Measurements from ENCODE around the gene TTC34.
"Not testable (repeated sequence)": the region's sequence is repeated elsewhere in the genome, so short reads cannot be mapped to it uniquely, and the experiment has no call there.

Gene TTC34

GRCh38 chr1:2810899-2811532, 9.5 kb upstream of the TTC34 start:
- no peak for DNase-seq

GRCh38 chr1:2810281-2810680, 8.8 kb upstream of the TTC34 start:
- no peak for DNase-seq

DNA sequence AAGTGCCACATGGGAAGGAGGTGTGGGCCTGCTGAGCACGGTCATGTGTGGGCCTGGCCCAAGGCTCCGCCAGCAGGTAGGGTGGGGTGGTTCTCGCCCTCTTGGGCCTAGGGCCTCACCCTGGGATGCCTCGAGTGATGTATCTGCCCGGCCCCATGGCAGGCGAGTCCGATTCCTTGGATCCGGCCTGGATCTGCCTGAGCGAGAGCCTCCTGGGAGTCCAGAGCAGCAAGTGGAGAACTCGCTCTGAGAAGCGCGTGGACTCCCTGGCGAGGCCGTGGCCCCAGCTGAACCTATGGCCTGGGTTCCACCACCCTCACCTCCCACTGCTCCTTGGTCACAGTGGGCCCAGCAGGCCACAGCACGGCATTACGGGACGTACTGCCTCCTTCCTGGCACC, 8.2 kb upstream of the TTC34 start:
- DNase-seq: no peak

DNA sequence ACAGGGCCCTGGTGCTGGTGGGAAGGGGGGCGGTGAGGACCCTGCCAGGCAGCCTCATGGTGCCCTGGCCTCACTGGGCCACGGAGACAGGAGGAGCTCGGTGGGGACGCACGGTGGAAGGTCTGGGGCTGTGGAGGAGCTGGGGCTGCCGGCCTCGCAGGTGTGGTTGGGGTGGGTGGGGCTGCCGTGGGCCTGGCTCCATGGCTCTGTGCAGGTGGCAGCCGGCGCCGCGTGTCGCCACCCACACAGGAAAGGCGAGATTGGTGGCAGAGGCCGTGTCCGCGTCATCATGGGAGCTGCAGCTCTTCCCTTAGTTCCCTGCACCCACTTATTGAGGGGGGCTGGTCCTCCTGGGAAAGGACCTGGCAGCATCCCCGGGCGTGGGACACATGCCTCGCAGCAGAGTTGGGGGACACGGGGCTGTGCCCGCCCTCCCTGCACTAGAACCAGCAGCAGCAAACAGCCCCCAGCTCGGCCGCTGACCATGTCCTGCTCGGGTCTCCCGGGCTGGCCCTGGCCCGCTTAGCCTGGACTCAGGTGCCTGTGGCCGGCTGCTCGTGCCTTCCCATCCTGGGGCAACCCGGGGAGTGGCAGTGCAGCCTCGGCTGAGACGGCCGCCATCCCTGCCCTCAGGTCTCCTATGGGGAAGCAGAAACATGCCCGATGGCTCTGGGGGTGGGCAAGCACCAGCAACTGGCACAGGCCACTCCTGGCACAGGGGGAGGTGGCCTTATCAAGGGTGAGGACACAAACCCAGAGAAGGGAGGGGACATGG, 7.5 kb upstream of the TTC34 start:
- DNase-seq: no peak

DNA sequence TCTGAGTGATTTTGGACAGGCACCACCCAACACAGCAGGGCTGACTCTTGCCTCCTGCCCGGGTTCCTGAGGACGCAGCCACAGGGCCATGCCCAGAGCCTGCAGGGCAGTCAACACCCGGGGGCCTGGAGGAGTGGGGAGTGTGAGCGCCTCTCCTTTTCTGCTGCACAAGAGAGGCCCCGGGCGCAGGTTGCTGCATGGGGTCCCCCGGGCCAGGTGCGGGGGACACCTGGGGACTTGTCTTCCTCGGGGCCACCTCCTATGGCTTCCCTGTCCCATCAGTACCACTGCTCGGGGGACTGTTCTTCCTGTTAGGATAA, 6.9 kb upstream of the TTC34 start:
- no peak for DNase-seq

GRCh38 chr1:2807678-2808385, 6.3 kb upstream of the TTC34 start:
- no peak for DNase-seq

- no peak for DNase-seq
Observed at GRCh38 chr1:2807036-2807435, 5.5 kb upstream of the TTC34 start.

- no peak for DNase-seq
Observed at GRCh38 chr1:2806591-2806990, 5.1 kb upstream of the TTC34 start.

DNA sequence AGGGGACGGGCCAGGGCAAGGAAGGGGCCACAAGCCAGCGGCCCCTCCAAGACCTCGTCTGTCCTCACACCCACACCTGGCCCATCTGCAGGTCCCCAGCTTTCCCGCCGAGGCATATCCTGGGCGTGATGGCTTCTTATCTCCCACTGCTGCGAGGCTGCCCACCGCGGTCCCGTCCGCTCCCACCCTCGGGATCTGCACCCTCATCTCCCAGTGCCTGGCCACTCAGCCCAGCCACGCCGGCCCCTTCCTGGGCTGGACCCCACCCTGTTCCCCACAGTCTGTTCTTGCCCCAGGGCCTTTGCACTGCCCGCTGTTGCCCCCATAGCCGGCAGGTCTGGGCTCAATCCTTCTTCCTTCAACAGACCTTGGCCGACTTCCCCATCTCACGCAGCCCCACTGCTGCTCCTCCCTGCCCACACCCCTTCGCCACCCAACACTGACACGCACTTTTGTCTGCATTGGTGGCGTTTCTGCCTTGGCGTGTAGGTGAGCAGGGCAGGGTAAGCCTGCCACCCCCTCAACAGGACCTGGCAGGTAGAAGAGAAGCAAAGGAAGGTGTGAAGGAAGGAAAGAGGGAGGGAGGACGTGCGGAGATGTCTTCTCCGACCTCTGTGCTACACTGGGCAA, 4.4 kb upstream of the TTC34 start:
- DNase-seq: no peak

- no peak for DNase-seq
Observed at GRCh38 chr1:2804628-2805351, 3.3 kb upstream of the TTC34 start.

GRCh38 chr1:2803931-2804627, 2.6 kb upstream of the TTC34 start:
- DNase-seq: no peak

DNA sequence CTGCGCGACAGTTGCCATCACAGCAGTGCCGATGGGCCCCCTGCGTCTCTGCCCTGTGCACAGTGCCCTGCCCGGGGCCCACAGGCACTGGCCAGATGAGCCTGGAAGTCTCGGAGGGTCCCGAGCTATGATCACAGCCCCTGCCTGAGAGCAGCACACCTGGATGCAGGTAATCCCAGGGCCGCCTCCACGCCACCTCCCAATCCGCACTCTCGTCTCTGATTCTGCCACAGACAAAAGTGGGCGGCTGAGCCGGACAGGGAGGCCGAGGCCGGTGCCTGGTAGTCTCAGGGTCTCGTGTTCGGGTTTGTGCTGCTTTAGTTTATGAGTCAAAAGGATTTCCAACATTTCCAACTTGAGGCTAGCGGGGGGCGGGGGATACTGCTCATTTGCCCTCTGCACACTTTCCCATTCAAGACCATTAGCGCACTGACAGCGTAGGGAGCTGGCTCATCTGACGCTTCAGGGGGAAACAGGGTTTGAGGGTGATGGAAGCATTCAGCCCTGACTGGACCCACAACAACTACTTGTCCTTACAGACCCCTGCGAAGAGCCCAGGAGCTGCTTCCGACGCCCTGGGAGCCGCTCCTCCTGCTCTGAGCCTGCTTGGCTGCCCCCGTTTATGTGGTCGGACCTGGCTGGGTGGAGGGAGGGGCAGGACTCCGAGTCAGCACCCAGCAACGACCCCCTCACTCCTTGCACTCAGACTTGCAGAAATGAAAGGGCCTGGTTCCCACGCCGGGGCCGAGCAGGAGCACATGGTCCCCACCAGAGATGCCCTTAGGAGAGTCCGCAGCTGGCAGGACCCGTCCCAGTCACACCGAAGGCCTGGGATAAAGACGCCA, 1.8 kb upstream of the TTC34 start:
- no peak for DNase-seq

DNA sequence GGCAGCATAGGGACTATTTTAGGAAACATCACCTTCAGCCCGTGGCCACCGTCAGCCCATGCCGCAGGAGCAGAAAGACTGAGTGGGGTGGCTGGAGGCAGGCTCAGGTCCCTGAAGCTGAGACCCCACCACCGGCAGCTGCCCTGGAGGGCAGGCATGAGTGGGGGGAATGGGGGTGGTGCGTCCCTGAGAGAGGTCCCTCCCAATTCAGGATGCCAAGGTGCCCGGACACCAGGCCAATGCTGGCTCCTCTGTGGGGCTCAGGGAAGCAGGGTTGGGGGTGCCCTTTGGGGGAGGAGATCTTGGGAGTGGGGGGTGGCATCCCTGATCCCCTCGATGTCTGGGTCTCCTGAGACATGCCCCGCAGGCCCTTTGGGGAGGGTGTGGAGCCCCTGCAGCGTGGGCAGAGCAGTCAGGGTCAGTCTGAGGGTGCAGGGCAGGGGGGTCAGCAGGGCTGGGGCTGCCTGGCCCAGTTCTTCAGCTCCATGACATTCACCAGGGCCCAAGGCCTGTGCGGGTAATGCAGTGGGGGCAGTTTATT, 998 bp upstream of the TTC34 start:
- no peak for DNase-seq

DNA sequence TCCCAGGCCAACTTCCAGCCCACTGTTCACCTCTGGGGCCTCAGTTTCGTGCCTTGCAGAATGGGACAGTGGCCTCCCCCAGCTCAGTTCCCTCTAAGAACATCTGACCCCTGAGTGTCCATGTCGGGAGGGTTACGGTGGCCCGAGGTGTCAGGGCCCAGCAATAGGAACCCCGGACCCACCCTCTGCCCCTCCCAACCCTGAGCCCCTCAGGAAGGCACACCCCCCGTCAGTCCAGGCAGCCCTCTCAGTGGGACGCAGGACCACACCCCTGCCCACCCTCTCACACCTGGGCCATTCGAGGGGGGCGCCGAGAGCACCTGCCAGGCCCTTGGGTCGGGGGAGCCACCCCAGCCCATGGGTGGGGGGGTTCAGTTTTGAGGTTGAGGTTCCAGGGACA, 447 bp downstream of the TTC34 start:
- no peak for DNase-seq

DNA sequence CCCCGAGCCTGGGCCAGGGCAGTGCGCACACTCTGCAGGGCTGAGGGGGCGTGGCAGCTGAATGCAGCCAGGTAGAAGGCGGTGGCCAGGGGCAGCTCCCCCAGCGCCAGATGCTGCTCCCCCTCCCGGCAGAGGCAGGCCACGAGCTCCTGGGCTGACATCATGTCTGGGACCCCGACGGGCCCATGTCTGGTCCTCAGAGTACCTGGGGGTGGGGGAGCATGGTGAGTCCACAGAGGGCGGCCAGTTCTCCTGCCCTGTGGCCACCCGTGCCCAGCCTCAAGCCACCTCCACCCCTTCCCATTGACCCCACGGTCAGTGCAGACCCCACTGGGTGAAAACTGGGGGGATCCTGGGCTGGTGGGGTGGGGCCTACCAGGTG, 838 bp downstream of the TTC34 start:
- DNase-seq: no peak

- no peak for DNase-seq
Observed at GRCh38 chr1:2799811-2800663, 1.5 kb downstream of the TTC34 start.

DNA sequence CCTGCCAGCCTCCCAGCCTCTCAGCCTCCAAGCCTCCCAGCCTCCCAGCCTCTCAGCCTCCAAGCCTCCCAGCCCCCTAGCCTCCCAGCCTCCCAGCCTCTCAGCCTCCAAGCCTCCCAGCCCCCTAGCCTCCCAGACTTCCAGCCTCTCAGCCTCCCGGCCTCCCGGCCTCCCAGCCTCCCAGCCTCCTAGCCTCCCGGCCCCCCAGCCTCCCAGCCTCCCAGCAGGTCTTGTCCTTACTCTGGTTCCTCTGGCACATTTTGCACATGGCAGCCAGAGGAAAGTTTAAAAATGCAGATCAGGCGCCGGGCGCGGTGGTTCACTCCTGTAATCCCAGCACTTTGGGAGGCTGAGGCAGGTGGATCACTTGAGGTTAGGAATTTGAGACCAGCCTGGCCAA, 2.5 kb downstream of the TTC34 start:
- not testable (repeated sequence) for DNase-seq

DNA sequence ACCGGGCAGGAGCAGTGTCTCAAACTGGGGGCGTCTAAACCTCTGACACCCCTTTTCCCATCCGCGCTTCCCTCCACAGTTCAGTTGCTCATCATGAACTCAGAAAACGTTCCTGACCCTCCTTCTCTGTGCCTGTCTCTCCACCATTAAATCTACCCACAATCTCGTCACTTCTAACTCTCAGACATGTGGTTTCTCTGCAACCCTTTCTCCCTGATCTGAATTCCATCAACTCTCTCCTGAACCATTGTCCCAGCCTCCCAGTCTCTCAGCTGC, 3.8 kb downstream of the TTC34 start:
- DNase-seq: no peak

DNA sequence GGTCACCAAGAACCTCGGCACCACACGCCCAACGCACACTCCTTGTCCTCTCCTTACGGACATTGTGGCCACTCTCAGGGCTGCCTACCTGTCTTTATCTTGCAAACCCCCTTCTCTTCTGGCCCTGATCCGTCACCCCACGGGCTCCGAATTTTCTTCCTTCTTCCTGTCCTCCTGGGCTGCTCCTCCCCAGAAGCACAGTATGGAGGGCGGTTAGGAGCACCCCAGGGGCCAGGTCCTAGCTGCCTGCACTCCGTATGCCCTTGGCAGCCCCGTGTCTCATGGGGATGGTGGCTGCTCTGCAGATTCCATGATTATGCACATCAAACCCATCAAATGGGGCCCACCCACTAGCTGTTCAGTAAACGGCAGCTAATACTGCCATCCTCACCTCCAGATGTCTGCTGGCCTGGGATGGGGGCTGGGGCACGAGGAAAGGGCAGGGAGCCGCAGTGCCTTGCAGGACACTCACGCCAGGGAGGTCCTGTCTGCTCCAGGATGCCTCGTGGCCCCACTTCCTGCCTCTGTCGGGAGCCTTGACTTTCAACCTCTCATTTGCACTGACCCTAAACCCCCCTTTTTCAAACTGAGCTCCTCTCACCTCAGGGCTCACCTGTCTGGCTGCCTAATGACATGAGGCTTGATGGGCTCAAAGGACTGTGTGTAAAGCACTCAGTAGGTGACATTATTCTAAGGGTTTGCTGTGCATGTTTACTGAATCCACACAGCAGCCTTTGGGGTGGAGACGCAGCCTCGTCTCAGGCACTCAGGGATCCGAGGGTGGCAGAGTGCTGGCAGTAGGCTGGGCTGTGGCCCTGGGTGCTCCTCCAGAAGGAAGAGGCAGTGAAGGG, 4.4 kb downstream of the TTC34 start:
- no peak for DNase-seq

DNA sequence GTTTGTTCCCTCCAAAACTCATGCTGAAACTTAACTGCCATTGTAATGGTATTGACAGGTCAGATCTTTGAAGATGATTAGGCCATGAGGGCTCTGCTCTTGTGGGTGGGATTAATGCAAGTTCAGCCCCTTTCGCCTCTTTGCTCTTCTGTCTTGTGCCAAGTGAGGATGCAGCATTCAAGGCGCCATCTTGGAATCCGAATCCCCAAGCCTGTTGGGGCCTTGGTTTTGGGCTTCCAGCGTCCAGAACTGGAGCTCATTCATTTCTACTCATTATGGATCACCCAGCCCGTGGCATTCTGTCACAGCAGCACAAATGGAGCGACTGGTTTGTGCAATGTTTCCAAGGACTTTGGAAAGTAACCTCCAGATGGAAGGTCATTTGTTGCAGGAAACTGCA, 5.6 kb downstream of the TTC34 start:
- DNase-seq: no peak

Data from central memory CD4-positive, alpha-beta T cell (primary cell).